Umbilical cord (tissue), 2 donors: ENCODE data around the gene IGFN1. TPM values are rescaled to one million over a fixed set of nuclear protein-coding genes. Genes with fewer than 3 reads are reported as not detected.
A peak's percentile ranks its signal among the peaks of the same experiment; 100 is the strongest.
"Not testable (repeated sequence)": the region's sequence is repeated elsewhere in the genome, so short reads cannot be mapped to it uniquely, and the experiment has no call there.

ENCODE experiments used
- DNase-seq: peaks from one replicate; pipeline ENCODE4 v3.0.0-alpha.2; 2015; ENCODE audit warnings: low spot score
- total RNA-seq: library from RNA; depleted of rRNA; stranded (reverse); fragments of >200 nt; gene quantifications from one replicate; pipeline ENCODE4 v1.2.3, GENCODE V29; 2014; ENCODE audit warnings: low replicate concordance; ENCODE audit not compliant: insufficient read depth

Gene IGFN1
- total RNA-seq, 1 donor from 2014 or later = not detected

DNA sequence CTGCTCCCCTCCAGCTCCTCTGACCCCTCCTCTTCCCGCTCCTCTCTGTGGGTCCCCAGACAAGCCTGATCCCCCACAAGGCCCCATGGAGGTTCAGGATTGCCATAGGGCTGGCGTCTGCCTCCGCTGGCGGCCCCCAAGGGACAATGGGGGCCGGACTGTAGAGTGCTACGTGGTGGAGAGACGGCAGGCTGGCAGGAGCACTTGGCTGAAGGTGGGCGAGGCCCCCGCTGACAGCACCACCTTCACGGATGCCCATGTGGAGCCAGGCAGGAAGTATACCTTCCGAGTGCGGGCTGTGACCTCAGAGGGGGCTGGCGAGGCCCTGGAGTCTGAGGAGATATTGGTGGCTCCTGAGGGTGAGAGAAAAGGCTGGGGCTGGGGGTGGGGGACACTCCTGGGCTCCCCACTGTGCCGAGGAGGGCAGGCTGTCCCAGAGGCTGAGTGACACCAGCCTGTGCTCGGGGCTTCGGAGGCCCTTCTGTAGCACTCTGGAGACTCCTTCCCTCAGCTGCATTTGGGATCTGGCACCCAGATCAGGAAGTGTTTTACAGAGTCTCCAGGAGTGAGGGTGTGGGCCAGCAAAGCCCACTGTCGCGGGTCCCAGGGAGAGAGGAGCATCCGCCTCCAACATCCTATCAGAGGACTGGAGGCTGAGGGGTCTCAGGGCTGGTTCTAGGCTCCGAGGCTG is 25.9 kb downstream of the IGFN1 start:
- DNase-seq = no peak

DNA sequence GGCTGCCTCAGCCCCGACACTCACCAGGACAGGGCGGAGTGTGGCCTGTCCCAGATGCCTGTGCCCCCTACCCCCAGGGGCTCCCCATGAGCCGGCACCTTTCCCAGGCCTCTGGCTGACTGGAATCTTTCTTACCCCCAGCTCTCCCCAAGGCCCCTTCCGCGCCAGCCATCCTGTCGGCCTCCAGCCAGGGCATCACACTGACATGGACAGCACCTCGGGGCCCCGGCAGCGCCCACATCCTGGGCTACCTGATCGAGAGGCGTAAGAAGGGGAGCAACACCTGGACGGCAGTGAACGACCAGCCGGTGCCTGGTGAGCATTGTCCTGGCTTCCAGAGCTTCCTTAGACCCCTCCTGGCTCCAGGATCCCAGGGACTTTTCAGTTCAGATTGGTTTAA is 26.5 kb downstream of the IGFN1 start:
- DNase-seq = no peak

DNA sequence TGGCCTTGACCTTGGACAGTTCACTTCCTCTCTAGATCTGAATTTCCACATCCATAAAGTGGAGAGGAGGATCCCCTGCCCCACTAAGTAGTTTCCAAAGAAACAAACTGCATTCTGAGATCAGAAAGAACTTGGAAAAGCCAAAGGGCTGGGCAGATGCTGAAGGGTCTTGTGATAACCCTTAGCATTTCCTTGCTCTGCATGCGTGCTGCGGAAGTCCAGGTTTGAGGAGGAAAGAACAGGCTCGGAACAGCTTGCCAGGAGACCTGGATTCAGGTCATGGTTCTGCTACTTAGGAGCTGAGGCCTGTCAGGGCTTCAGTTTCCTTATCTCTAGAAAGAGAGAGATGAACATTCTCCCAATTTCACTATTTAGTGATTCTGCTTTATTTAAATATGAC is 27.2 kb downstream of the IGFN1 start:
- peak; percentile 10 for DNase-seq

DNA sequence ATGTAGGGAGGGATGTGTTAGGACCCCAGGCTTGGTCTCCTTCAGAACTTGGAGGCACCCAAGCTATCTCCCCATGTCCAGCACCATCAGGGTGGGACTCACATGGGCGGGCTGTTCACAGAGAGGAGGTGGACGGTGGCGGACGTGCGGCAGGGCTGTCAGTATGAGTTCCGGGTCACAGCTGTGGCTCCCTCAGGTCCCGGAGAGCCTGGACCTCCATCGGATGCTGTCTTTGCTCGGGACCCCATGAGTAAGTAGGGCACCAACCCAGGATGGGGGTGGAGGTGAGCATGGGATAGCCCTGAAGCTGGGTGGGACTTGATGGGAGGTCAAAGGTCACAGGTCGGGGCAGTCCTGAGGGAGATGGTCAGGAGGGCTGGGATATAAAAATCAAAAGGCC is 27.8 kb downstream of the IGFN1 start:
- no peak for DNase-seq

GRCh38 chr1:201219481-201220387 is 29.1 kb downstream of the IGFN1 start:
- DNase-seq = no peak

- DNase-seq = no peak
Measured at GRCh38 chr1:201220388-201220715, 29.7 kb downstream of the IGFN1 start.

GRCh38 chr1:201221201-201221846 is 30.7 kb downstream of the IGFN1 start:
- DNase-seq = no peak

DNA sequence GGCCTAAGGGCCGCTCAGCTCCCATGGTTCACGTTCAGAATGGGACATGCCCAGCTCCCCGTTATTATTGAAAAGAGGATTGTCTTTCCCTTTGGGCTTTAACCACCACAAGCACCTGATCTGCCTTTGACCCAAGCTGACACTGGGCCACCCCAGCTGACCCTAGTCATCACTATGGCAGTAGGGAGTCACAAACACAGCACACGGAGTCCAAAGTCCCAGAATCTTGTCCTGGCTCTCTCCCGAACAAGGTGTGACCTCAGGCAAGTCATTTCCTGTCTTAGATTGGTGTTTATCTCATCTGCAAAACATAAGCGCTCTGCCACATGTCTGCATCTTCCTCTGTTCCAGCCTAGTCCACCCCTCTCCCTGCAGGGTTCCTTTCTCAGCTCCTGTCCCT is 31.5 kb downstream of the IGFN1 start:
- DNase-seq = no peak

GRCh38 chr1:201223852-201224665 is 33.4 kb downstream of the IGFN1 start:
- DNase-seq = no peak

GRCh38 chr1:201224666-201225370 is 34.2 kb downstream of the IGFN1 start:
- DNase-seq = no peak

GRCh38 chr1:201226178-201226514 is 35.5 kb downstream of the IGFN1 start:
- no peak for DNase-seq

DNA sequence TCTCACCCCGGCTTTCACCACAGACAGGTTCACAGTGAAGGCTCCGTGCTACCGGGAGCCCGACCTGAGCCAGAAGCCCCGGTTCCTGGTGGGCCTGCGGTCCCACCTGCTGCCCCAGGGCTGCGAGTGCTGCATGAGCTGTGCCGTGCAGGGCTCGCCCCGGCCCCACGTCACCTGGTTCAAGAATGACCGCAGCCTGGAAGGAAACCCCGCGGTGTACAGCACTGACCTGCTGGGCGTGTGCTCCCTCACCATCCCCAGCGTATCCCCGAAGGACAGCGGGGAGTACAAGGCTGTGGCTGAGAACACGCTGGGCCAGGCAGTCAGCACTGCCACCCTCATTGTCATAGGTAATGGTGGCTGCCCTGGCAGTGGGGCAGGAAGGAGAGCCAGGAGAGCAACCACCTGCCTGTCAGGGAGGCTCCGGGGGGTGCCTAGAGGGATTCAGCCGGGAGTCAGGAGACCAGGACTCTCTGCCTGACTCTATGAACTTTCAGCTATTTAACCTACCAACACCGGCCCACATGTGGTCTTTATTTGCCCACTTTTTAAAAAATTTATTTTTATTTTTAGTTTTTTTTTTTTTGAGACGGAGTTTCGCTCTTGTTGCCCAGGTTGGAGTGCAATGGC is 36.4 kb downstream of the IGFN1 start:
- DNase-seq = no peak

GRCh38 chr1:201228011-201228983 is 37.7 kb downstream of the IGFN1 start:
- DNase-seq = no peak

DNA sequence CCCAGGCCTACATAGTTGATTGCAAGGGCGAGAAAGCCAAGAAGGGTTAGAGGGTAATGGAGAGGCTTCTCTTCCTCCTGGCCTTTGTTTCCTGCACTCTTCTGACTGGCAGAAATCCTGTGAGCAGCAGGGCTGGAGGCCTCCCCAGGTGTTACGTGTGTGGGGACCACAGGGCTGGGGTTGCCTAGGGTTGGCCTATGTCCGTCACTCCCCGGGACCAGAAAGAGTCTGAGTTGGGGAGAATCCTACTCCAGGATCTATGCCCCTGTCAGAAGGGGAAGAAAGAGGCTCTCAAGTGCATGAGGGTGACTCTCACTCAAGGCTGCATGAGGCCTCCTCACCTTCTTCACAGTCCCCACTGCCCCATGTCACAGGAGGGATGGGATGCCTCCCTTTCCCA is 38.5 kb downstream of the IGFN1 start:
- no peak for DNase-seq

DNA sequence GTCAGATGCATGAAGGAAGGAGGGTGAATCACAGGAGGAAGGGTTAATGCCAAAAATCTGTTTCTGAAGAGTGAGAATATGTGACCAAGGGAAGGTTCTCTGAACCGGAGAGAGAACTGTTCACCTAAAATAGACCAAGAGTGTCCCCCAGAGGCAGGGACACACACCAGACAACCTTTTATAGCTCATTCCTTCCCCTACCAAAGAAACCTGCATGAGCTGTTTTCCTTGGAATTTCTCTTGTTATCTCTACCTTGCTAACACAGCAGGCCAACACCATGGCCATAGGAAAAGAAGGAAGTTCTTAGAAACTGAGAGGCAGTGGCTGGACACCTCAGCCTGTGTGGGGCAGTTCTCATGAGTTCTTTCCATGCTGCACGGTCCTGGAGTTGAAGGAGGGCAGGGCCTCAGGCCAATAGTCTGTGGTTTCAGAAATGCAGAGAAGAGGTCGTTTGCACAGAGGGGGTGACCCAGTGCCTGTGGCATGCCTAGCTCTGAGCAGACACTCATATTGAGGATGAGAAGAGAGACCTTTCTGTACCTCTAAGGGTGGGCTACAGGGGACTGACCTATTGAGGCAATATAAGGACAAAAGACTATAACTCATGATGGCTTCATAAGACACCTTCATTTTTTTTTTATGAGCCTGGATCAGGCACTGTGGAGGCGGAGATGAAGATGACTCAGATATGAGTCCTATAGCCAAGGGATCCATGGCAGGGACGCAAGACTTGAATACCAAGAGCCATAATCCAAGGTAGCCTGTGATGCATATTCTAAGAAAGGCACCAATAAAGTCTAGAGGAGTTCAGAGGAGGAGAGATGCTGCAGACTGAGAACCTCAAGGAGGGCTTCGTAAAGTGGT is 39.4 kb downstream of the IGFN1 start:
- no peak for DNase-seq

- no peak for DNase-seq
Measured at GRCh38 chr1:201230676-201231075, 40.1 kb downstream of the IGFN1 start.

- not testable (repeated sequence) for DNase-seq
Measured at GRCh38 chr1:201239646-201240045, 49.0 kb downstream of the IGFN1 start.

GRCh38 chr1:201240171-201240570 is 49.5 kb downstream of the IGFN1 start:
- no peak for DNase-seq

DNA sequence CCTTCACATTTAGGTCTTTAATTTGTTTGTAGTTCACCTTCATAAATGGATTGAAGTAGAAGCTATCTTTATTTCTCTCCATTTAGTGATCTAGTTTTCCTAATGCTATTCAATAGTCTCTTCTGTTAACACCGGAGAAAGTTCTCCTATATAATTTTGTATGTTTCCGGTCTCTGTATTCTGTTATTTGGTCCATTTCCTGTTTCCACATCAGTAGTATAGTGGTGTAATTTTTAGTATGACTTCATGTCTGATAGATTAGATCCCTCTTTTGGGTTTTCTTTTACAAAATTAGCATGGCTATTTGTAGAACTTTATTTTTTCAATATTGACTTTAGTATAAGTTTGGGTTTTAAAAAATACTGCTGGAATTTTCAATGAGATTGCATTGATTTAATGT is 51.1 kb downstream of the IGFN1 start:
- DNase-seq = no peak
